ENCODE measurements around the gene NINJ1.
A peak's percentile ranks its signal among the peaks of the same experiment; 100 is the strongest.
"Not testable (repeated sequence)": the region's sequence is repeated elsewhere in the genome, so short reads cannot be mapped to it uniquely, and the experiment has no call there.

The NINJ1 gene

GRCh38 chr9:93107825-93108161 is 26.3 kb downstream of the NINJ1 start:
- Histone ChIP-seq H3K9me3 (ENCODE audit: control insufficient read depth in 5 of 5, low read length in 5 of 5) (peaks cover 0 to 9% (median 0%) of the 10 kb centered on the region in 5 donors), H3K27ac (ENCODE audit: low read depth, low read length) (no peak overlapping the region), H3K4me3 (ENCODE audit: low read depth in 1 of 5, low read length in 5 of 5) (no peak overlapping the region), H3K4me1 (ENCODE audit: control insufficient read depth in 5 of 5, insufficient read depth in 5 of 5, low read length in 5 of 5) (peaks cover 0 to 15% (median 2%) of the 10 kb centered on the region in 5 donors), H3K36me3 (ENCODE audit: control insufficient read depth in 5 of 5, insufficient read depth in 5 of 5, low read length in 5 of 5) (peaks cover 3 to 40% (median 33%) of the 10 kb centered on the region in 5 donors), H3K9ac (ENCODE audit: low read length in 5 of 5) (no peak overlapping the region), H3K27me3 (ENCODE audit: control insufficient read depth in 5 of 5, insufficient read depth in 4 of 5, low read length in 5 of 5) (no peaks in the 10 kb centered on the region)

- H3K4me1 ChIP-seq (ENCODE audit: control insufficient read depth in 5 of 5, insufficient read depth in 5 of 5, low read length in 5 of 5): peaks cover 0 to 15% (median 2%) of the 10 kb centered on the region in 5 donors
- H3K4me3 ChIP-seq (ENCODE audit: low read depth in 1 of 5, low read length in 5 of 5): no peak overlapping the region
- no peak overlapping the region for H3K9ac ChIP-seq (ENCODE audit: low read length in 5 of 5)
These were observed 26.8 kb downstream of the NINJ1 start for GRCh38 chr9:93107151-93107824.

GRCh38 chr9:93105620-93106019 is 28.4 kb downstream of the NINJ1 start:
- Histone ChIP-seq H3K27me3 (ENCODE audit: control insufficient read depth in 5 of 5, insufficient read depth in 4 of 5, low read length in 5 of 5) (no peaks in the 10 kb centered on the region), H3K9me3 (ENCODE audit: control insufficient read depth in 5 of 5, low read length in 5 of 5) (peaks cover 0 to 9% (median 0%) of the 10 kb centered on the region in 5 donors), H3K36me3 (ENCODE audit: control insufficient read depth in 5 of 5, insufficient read depth in 5 of 5, low read length in 5 of 5) (peaks cover 3 to 18% (median 17%) of the 10 kb centered on the region in 5 donors), H3K4me1 (ENCODE audit: control insufficient read depth in 5 of 5, insufficient read depth in 5 of 5, low read length in 5 of 5) (peaks cover 0 to 12% (median 2%) of the 10 kb centered on the region in 5 donors), H3K27ac (ENCODE audit: low read depth, low read length) (no peak overlapping the region), H3K4me3 (ENCODE audit: low read depth in 1 of 5, low read length in 5 of 5) (no peak overlapping the region), H3K9ac (ENCODE audit: low read length in 5 of 5) (no peak overlapping the region)

More at GRCh38 chr9:93107151-93107824, 26.8 kb downstream of the NINJ1 start:
- no peak overlapping the region for H3K27ac ChIP-seq (ENCODE audit: low read depth, low read length)
- peaks cover 0 to 9% (median 0%) of the 10 kb centered on the region in 5 donors for H3K9me3 ChIP-seq (ENCODE audit: control insufficient read depth in 5 of 5, low read length in 5 of 5)
- H3K36me3 ChIP-seq (ENCODE audit: control insufficient read depth in 5 of 5, insufficient read depth in 5 of 5, low read length in 5 of 5): peaks cover 3 to 35% (median 28%) of the 10 kb centered on the region in 5 donors
- no peaks in the 10 kb centered on the region for H3K27me3 ChIP-seq (ENCODE audit: control insufficient read depth in 5 of 5, insufficient read depth in 4 of 5, low read length in 5 of 5)

GRCh38 chr9:93101086-93101485 is 33.0 kb downstream of the NINJ1 start:
- H3K36me3 ChIP-seq (ENCODE audit: control insufficient read depth in 5 of 5, insufficient read depth in 5 of 5, low read length in 5 of 5); H3K9me3 ChIP-seq (ENCODE audit: control insufficient read depth in 5 of 5, low read length in 5 of 5); H3K9ac ChIP-seq (ENCODE audit: low read length in 5 of 5); H3K27me3 ChIP-seq (ENCODE audit: control insufficient read depth in 5 of 5, insufficient read depth in 4 of 5, low read length in 5 of 5); H3K27ac ChIP-seq (ENCODE audit: low read depth, low read length); H3K4me3 ChIP-seq (ENCODE audit: low read depth in 1 of 5, low read length in 5 of 5): not testable (repeated sequence)
- H3K4me1 ChIP-seq (ENCODE audit: control insufficient read depth in 5 of 5, insufficient read depth in 5 of 5, low read length in 5 of 5): peaks cover 8 to 40% (median 37%) of the 10 kb centered on the region in 5 donors

- H3K9me3 ChIP-seq (ENCODE audit: control insufficient read depth in 5 of 5, low read length in 5 of 5): peaks cover 0 to 9% (median 0%) of the 10 kb centered on the region in 5 donors
- H3K4me1 ChIP-seq (ENCODE audit: control insufficient read depth in 5 of 5, insufficient read depth in 5 of 5, low read length in 5 of 5): peaks cover 8 to 40% (median 37%) of the 10 kb centered on the region in 5 donors
- peaks cover 0 to 3% (median 0%) of the 10 kb centered on the region in 5 donors for H3K36me3 ChIP-seq (ENCODE audit: control insufficient read depth in 5 of 5, insufficient read depth in 5 of 5, low read length in 5 of 5)
- no peak overlapping the region for H3K27ac ChIP-seq (ENCODE audit: low read depth, low read length)
- H3K27me3 ChIP-seq (ENCODE audit: control insufficient read depth in 5 of 5, insufficient read depth in 4 of 5, low read length in 5 of 5): no peaks in the 10 kb centered on the region
- H3K9ac ChIP-seq (ENCODE audit: low read length in 5 of 5): no peak overlapping the region
- H3K4me3 ChIP-seq (ENCODE audit: low read depth in 1 of 5, low read length in 5 of 5): no peak overlapping the region
These were observed 33.8 kb downstream of the NINJ1 start for GRCh38 chr9:93100276-93100636.

GRCh38 chr9:93099551-93100275 is 34.3 kb downstream of the NINJ1 start:
- H3K4me3 ChIP-seq (ENCODE audit: low read depth in 1 of 5, low read length in 5 of 5): no peak overlapping the region
- peaks cover 0 to 3% (median 0%) of the 10 kb centered on the region in 5 donors for H3K36me3 ChIP-seq (ENCODE audit: control insufficient read depth in 5 of 5, insufficient read depth in 5 of 5, low read length in 5 of 5)
- peaks cover 9 to 46% (median 42%) of the 10 kb centered on the region in 5 donors for H3K4me1 ChIP-seq (ENCODE audit: control insufficient read depth in 5 of 5, insufficient read depth in 5 of 5, low read length in 5 of 5)
- H3K27ac ChIP-seq (ENCODE audit: low read depth, low read length): peak overlapping the region; percentile 30
- H3K27me3 ChIP-seq (ENCODE audit: control insufficient read depth in 5 of 5, insufficient read depth in 4 of 5, low read length in 5 of 5): no peaks in the 10 kb centered on the region
- H3K9ac ChIP-seq (ENCODE audit: low read length in 5 of 5): no peak overlapping the region
- peaks cover 0 to 9% (median 0%) of the 10 kb centered on the region in 5 donors for H3K9me3 ChIP-seq (ENCODE audit: control insufficient read depth in 5 of 5, low read length in 5 of 5)

- H3K9ac ChIP-seq (ENCODE audit: low read length in 5 of 5): peak overlapping the region in 3 of 5 donors; percentile 45 to 56 (median 48)
- no peaks in the 10 kb centered on the region for H3K27me3 ChIP-seq (ENCODE audit: control insufficient read depth in 5 of 5, insufficient read depth in 4 of 5, low read length in 5 of 5)
- H3K36me3 ChIP-seq (ENCODE audit: control insufficient read depth in 5 of 5, insufficient read depth in 5 of 5, low read length in 5 of 5): no peaks in the 10 kb centered on the region
- peak overlapping the region; percentile 77 for H3K27ac ChIP-seq (ENCODE audit: low read depth, low read length)
- H3K4me1 ChIP-seq (ENCODE audit: control insufficient read depth in 5 of 5, insufficient read depth in 5 of 5, low read length in 5 of 5): peaks cover 10 to 59% (median 54%) of the 10 kb centered on the region in 5 donors
- peak overlapping the region in 4 of 5 donors; percentile 21 to 87 (median 60) for H3K4me3 ChIP-seq (ENCODE audit: low read depth in 1 of 5, low read length in 5 of 5)
- H3K9me3 ChIP-seq (ENCODE audit: control insufficient read depth in 5 of 5, low read length in 5 of 5): no peaks in the 10 kb centered on the region
These were observed 35.7 kb downstream of the NINJ1 start for GRCh38 chr9:93098236-93098946.

GRCh38 chr9:93097511-93098201 is 36.4 kb downstream of the NINJ1 start:
- H3K9me3 ChIP-seq (ENCODE audit: control insufficient read depth in 5 of 5, low read length in 5 of 5): no peaks in the 10 kb centered on the region
- H3K27me3 ChIP-seq (ENCODE audit: control insufficient read depth in 5 of 5, insufficient read depth in 4 of 5, low read length in 5 of 5): no peaks in the 10 kb centered on the region
- peak overlapping the region in 4 of 5 donors; percentile 45 to 84 (median 80) for H3K9ac ChIP-seq (ENCODE audit: low read length in 5 of 5)
- no peaks in the 10 kb centered on the region for H3K36me3 ChIP-seq (ENCODE audit: control insufficient read depth in 5 of 5, insufficient read depth in 5 of 5, low read length in 5 of 5)
- H3K4me1 ChIP-seq (ENCODE audit: control insufficient read depth in 5 of 5, insufficient read depth in 5 of 5, low read length in 5 of 5): peaks cover 10 to 66% (median 58%) of the 10 kb centered on the region in 5 donors
- peak overlapping the region in 4 of 5 donors; percentile 71 to 87 (median 80) for H3K4me3 ChIP-seq (ENCODE audit: low read depth in 1 of 5, low read length in 5 of 5)
- peak overlapping the region; percentile 77 for H3K27ac ChIP-seq (ENCODE audit: low read depth, low read length)

GRCh38 chr9:93096811-93097382 is 37.2 kb downstream of the NINJ1 start:
- Histone ChIP-seq H3K4me3 (ENCODE audit: low read depth in 1 of 5, low read length in 5 of 5) (peak overlapping the region; percentile 71 to 87 (median 83)), H3K27ac (ENCODE audit: low read depth, low read length) (peak overlapping the region; percentile 77), H3K9ac (ENCODE audit: low read length in 5 of 5) (peak overlapping the region; percentile 35 to 84 (median 80)), H3K27me3 (ENCODE audit: control insufficient read depth in 5 of 5, insufficient read depth in 4 of 5, low read length in 5 of 5) (no peaks in the 10 kb centered on the region), H3K9me3 (ENCODE audit: control insufficient read depth in 5 of 5, low read length in 5 of 5) (peaks cover 0 to under 1% (median 0%) of the 10 kb centered on the region in 5 donors), H3K4me1 (ENCODE audit: control insufficient read depth in 5 of 5, insufficient read depth in 5 of 5, low read length in 5 of 5) (peaks cover 10 to 69% (median 60%) of the 10 kb centered on the region in 5 donors), H3K36me3 (ENCODE audit: control insufficient read depth in 5 of 5, insufficient read depth in 5 of 5, low read length in 5 of 5) (no peaks in the 10 kb centered on the region)
